Esophagus mucosa (tissue), 1 donor: ENCODE data around the gene THSD4. TPM values are rescaled to one million over a fixed set of nuclear protein-coding genes. Genes with fewer than 3 reads are reported as not detected.
"Not testable (repeated sequence)": the region's sequence is repeated elsewhere in the genome, so short reads cannot be mapped to it uniquely, and the experiment has no call there.

Experiments used
- ATAC-seq: fragments of 200-7000 bp; cut with Tn5 transposase; one replicate; pipeline ENCODE4 v1.9.1; 2020
- total RNA-seq: library from RNA; stranded (reverse); gene quantifications from one replicate; pipeline ENCODE4 v1.2.4, GENCODE V29; 2023
- donor health status: DM: yes; HTN: yes; CAD: no.

The THSD4 gene
- total RNA-seq, 1 donor from 2014 or later, result 121 TPM

- peak; percentile 69 for ATAC-seq
Observed at GRCh38 chr15:71357321-71357732, 242.1 kb downstream of the THSD4 start.

DNA sequence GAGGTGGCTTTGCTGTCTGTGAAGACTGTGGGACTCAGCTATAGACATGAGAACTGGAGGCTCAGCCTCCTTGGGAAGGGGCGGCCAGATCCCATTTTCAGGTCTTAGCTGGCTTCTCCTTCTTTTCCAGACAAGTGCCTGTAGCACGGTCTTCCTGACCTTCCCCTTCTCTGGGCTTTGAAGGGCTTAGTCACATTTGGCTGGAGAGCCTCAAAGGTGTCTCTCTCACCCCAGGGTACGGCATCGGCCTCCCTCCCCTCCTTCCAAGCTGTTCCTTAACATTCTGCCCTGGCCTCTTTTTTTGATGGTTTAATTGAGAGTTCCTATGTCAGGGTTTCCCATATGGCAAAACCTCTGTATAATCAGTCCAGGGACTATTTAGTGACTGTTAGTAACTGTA, 242.7 kb downstream of the THSD4 start:
- no peak for ATAC-seq

DNA sequence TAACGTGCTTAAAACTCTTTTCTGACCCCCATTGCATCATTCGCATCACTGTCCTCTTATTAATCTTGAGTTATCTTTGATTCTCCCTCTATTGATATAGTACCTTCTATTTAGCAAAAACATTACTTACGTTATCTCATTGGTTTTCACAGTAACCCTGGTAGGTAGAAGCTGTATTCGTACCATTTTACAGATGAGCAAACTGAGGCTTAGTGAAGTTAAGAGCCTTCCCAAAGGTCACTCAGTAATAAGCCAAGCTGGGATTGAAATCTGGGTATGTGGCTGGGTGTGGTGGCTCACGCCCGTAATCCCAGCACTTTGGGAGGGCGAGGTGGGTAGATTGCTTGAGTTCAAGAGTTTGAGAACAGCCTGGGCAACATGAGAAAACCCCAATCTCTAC, 244.0 kb downstream of the THSD4 start:
- ATAC-seq, result no peak

DNA sequence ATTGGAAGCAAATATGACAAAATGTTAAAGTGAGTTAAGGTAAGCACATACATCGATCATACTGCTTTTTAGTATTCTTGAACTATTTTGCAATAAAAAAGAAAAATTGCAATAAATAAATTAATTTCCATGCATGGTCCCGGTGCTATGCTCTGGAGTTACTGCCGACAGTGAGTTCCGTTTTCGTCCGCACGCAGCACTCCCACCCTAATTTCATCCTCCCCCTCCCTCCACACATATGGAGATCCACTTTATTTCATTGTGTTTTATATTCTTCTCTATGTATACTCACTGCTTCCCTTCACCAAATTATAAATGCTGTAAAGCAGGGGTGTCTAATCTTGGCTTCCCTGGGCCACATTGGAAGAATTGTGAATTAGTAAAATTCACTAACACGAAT, 247.3 kb downstream of the THSD4 start:
- no peak for ATAC-seq

DNA sequence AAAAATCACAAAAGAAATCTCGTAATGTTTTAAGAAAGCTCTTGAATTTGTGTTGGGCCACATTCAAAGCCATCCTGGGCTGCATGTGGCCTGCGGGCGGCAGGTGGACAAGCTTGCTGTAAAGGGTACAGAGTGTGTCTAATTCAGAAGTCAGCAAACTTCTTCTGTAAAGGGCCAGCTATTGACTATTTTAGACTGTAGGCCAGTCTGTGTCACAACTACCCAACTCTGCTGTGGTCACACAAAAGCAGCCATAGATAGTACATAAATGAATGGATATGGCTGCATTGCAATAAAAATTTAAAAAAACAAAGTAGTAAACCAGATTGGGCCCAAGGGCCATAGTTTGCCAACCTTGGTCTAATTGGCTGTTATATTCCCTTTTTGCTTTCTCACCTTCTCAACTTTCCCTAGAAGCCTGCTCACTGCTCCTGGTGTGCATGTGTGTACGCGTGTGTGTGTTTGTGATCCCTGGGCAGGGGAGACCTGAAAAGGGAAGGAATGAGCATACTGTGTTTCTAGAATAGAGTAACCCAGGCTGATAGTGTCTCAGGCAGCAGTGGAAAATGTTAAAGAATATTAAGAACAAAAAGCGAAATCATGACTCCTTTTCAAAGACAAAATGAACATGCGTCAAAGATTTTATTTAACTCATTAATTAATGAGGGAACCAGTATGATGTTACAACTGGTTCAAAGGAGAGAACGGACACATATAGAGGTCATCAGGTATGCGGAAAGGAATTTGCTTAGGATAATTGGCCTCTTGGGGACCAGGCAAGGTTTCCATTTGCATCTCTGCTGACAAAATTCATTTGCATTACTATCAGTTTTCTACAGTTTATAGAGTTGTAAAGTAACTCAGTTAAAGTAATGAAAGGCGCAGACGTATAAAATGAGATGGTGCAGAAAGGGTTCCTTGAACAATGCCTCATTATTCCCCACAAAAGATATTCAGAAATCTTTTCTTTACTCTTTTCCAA, 248.0 kb downstream of the THSD4 start:
- no peak for ATAC-seq

GRCh38 chr15:71364117-71364584, 248.9 kb downstream of the THSD4 start:
- peak; percentile 91 for ATAC-seq

GRCh38 chr15:71366522-71366921, 251.3 kb downstream of the THSD4 start:
- no peak for ATAC-seq

- no peak for ATAC-seq
Observed at GRCh38 chr15:71366926-71367325, 251.7 kb downstream of the THSD4 start.

DNA sequence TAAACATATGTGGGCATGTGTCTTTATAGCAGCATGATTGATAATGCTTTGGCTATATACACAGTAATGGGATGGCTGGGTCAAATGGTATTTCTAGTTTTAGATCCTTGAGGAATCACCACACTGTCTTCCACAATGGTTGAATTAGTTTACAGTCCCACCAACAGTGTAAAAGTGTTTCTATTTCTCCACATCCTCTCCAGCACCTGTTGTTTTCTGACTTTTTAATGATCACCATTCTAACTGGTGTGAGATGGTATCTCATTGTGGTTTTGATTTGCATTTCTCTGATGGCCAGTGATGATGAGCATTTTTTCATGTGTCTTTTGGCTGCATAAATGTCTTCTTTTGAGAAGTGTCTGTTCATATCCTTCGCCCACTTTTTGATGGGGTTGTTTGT, 252.5 kb downstream of the THSD4 start:
- not testable (repeated sequence) for ATAC-seq

DNA sequence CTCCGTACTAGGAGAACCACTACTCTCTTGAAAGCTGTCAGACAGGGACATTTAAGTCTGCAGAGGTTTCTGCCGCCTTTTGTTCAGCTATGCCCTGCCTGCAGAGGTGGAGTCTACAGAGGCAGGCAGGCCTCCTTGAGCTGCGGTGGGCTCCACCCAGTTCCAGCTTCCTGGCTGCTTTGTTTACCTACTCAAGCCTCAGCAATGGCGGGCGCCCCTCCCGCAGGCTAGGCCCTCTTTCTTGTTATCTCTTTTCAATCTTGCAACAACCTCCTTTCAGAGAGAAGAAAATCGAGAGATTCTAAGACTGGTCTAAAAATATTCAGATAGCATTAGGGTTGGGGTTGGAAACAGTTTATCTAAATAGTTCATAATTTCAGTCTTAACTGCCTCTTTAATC, 257.5 kb downstream of the THSD4 start:
- not testable (repeated sequence) for ATAC-seq

DNA sequence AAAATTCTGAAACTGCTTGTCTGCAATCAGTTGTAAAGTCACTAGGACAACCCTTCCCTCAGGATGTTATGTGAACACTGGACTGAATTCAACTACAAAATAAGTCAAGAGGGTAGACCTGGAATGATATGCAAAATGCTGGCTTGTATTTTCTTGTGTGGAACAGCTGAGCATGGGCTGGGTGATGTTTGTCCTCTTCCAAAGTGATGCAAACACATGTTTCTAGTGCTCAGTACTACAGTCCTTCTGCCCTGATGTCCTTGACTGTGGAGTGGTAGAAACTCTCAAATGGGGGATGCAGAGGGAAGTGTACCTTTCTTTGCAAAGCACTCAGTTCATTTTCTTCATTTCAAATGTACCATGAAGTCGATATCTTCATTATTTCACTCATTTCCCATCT, 258.6 kb downstream of the THSD4 start:
- no peak for ATAC-seq

DNA sequence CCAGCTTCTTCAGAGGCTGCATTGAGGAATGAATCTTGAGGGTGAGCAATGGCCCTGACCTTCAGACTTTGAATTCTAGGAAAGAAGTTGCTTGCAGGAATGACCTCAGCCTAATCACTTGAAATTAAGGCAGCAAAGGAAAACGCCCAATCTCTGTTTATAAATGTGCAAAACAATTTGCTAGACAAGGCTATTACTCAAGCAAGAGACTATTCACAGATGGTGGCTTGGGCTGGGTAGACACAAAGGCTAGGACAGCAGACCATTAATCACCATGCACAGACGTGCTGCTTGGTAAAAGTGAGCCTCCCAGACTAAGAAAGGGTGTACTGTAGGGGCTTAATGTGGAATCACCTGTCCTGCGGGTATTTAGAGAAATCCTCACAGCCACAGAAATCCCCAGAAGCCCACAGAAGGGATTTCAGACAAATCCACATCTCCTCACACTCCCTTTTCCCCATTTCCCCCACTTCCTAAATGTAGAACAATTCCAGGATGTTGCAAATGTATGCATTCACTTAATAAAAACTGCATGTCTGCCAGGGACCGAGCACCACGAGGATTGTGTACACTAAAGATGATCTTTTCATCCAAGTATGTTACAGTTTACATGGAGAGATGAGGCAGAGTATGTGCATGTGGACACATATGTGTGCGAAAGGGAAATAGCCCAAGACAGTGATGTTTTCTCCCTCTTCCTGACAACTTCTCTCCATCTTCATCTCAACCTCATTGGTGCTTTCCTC, 259.5 kb downstream of the THSD4 start:
- peak; percentile 80 for ATAC-seq

GRCh38 chr15:71375934-71376333, 260.7 kb downstream of the THSD4 start:
- ATAC-seq, result peak; percentile 50

DNA sequence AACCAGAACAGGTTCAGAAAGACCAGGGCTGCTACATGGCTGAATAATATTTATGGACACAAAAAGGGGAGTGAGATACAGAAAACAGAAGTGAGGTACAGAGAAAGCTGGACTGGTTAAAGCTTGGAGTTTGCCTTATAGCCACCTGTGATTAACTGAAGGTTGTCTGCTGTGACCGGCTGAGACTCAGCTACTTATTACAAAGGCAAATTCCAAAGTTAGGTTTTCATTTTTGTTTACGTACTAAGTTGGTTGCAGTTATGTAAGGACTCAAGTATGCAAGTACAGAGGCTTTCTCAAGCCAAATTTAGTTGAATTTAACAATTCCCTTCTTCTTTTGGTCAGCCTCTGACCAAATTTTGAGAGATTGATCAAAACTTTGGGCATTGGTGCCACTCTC, 264.6 kb downstream of the THSD4 start:
- no peak for ATAC-seq

DNA sequence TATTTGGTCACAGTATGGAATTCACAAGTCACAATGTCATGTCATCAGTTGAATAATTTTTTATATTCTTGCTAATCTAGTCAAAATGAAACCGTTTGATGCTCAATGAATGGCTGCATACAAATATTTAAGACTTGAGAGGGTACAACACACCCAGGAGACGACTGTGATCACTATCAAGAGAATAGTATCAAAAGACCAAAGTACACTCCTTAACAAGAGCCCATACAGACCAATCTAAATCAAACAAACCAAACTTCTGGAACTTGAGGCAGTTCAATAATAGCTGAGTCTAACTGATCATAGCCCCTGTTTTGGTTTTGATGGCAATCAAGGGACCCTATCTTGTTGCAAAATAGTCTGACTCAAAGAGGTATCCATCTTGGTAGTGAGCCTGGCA, 265.1 kb downstream of the THSD4 start:
- no peak for ATAC-seq

DNA sequence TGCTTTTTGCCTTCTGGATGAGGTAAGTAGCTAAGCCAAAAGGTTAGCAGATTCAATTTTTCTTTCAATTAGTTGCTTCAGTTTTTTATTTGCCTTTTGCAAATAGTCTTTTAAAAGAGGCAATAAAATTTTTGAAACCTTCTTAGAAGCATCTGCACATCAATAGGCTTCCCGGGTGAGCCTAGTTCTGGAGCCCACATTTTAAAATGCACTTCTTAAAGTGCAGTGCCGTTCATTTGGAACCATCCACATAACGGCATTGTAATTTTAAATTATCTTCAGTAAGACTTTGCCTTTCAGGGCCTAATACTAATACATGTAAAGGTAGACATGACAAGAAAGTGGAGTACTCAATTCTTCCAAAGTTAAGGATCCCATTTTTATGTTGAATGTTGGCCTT, 269.2 kb downstream of the THSD4 start:
- ATAC-seq, result no peak

DNA sequence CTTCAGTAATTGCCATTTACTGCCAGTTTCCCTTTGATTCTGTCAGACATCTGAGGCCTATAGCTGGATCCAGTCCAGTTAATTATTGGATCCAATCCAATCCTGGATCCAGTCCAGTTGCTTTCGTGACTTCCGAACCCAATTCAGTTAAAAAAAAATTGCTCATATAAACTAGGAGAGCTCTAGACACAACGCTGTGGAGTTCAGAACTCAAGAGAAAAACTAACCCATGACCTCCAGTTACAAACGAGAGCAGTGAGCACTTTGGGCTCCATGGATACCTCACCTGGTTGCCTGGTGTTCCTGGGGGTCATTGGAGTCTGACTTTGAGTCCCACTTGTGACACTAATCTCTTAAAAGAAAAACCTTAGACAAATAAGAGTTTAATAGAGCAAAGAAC, 269.8 kb downstream of the THSD4 start:
- no peak for ATAC-seq

DNA sequence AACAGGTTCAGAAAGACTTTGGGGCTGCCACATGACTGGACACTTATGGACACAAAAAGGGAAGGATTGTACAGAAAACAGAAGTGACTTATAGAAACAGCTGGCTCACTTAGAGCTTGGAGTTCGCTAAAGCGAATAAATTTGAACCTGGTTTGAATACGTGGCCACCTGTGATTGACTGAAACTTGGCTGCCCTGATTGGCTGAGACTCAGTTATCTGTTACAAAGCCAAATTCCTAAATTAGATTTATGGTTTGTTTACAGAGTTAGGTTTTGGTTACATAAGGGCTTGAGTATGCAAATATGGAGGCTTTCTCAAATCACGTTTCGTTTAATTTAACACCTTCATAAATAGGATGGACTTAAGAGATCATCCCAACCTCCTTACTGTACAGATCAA, 270.2 kb downstream of the THSD4 start:
- ATAC-seq, result no peak

DNA sequence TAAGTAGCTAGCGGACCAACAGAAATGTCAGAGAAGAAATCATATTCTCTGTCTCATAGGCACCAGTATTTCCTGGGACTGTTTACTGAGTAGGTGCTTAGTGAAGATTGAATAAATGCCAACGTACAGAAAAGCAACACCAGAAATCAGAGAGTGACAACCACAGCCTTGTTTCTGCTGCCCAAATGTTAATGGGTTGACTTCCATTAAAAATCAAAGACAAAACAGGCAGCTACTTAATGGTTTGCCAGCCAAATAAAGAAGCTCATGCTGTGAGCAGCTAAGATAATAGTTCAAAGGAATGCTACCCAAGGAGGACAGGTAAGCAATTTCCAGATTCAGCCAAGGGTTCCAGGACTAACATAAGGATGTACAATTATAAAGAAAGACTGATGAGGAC, 270.7 kb downstream of the THSD4 start:
- no peak for ATAC-seq

- no peak for ATAC-seq
Observed at GRCh38 chr15:71386448-71387236, 271.4 kb downstream of the THSD4 start.

- ATAC-seq, result no peak
Observed at GRCh38 chr15:71387810-71388209, 272.5 kb downstream of the THSD4 start.

DNA sequence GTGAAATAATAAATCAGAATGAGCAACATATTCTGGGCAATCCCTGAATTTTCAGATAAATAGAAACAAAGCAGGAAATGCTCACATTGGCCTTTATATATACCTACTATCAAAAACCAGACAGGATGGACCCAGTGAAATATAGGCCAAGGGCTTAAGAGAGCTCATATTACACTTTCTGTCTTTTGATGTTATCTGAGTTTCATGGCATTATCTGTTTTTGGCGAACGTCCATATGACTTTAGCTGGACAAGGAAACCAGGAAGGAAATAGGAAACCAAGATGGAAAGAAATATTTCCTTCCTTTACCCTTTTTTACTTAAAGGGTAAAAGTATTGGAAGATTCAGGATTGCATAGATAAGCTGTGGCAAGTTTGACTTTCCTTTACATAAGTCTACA, 274.8 kb downstream of the THSD4 start:
- no peak for ATAC-seq
